K562 (cell line): ENCODE results near the gene ULK1. TPM values are rescaled to one million over a fixed set of nuclear protein-coding genes. Genes with fewer than 3 reads are reported as not detected.

Source experiments
- FOXO4 ChIP-seq: fragments of 450-650 bp; formaldehyde crosslinking; IDR thresholded peaks from 2 replicates; pipeline ENCODE4 v1.4.0; 2020; ENCODE audit warnings: mild to moderate bottlenecking, moderate library complexity
- HDAC1 ChIP-seq, 2 experiments: fragments of 450-650 bp; IDR thresholded peaks; 2 replicates each; pipeline ENCODE4 v1.6.1; 2016 to 2017; ENCODE audit warnings: inconsistent platforms in 1 of 2, mild to moderate bottlenecking in 1 of 2, moderate library complexity in 1 of 2
- MTA3 ChIP-seq: fragments of 450-650 bp; formaldehyde crosslinking; IDR thresholded peaks from 2 replicates; pipeline ENCODE4 v1.6.1; 2017; ENCODE audit warnings: mild to moderate bottlenecking, borderline replicate concordance
- NCOA1 ChIP-seq: fragments of 450-650 bp; IDR thresholded peaks from 2 replicates; pipeline ENCODE4 v1.6.1; 2016; ENCODE audit warnings: low read depth
- TBP ChIP-seq: optimal IDR thresholded peaks from 2 replicates; pipeline ENCODE3; 2011; ENCODE audit warnings: low read depth, low read length, improper control_type of control experiment
- ZBTB9 ChIP-seq: fragments of 450-650 bp; formaldehyde crosslinking; IDR thresholded peaks from 2 replicates; pipeline ENCODE4 v1.4.0; 2020; ENCODE audit warnings: mild to moderate bottlenecking, moderate library complexity
- ZNF253 ChIP-seq: fragments of 250-450 bp; sonication (Bioruptor Pico); conservative IDR thresholded peaks from 2 replicates; pipeline ENCODE4 v1.6.1; 2021; ENCODE audit warnings: mild to moderate bottlenecking
- ZNF407 ChIP-seq: fragments of 450-650 bp; IDR thresholded peaks from 2 replicates; pipeline ENCODE4 v1.6.1; 2016; ENCODE audit warnings: low read depth
- ZNF518B ChIP-seq: fragments of 250-450 bp; sonication (Bioruptor Pico); IDR thresholded peaks from 2 replicates; pipeline ENCODE4 v1.5.0; 2021; ENCODE audit warnings: mild to moderate bottlenecking, moderate library complexity
- ZNF780A ChIP-seq: fragments of 250-450 bp; sonication (Bioruptor Pico); IDR thresholded peaks from 2 replicates; pipeline ENCODE4 v1.5.0; 2021; ENCODE audit warnings: mild to moderate bottlenecking
- polyA plus RNA-seq, 8 experiments: library from polyadenylated mRNA; depleted of rRNA in 4 of 8; stranded (reverse) in 5 of 8; unstranded in 3 of 8; fragments of >200 nt; fragmentation: Nextera tagmentation in 2 of 8; fragmentation: Illumina TruSeq in 1 of 8; extraction: Ambion mirVana in 2 of 8; extraction: Trizol in 1 of 8; gene quantifications; 2 replicates each; pipeline versions ENCODE4 v1.2.1 to v1.2.3, GENCODE V29; 2011 to 2014; ENCODE audit warnings: inconsistent platforms in 1 of 8, missing spikeins in 1 of 8
- total RNA-seq, 7 experiments: library from RNA; depleted of rRNA in 6 of 7; stranded (reverse); fragments of >200 nt in 6 of 7; fragmentation: Illumina TruSeq in 2 of 7; extraction: Trizol in 2 of 7; gene quantifications; 2 replicates each; pipeline versions ENCODE4 v1.2.1 to v1.2.3, GENCODE V29; 2011 to 2021; ENCODE audit warnings: low replicate concordance in 1 of 7

ULK1 gene
- total and polyA plus RNA-seq, 9 of the 15 experiments (the other 6 are each of a cell fraction or from before 2014, with no cell fraction given): 0.15 to 29.4 (median 2.5) TPM

- no peak for TF ChIP-seq ZNF518B
- no peak for TF ChIP-seq ZNF780A
- TF ChIP-seq HDAC1 (IDR thresholded peaks at IDR 0.05): peak in 1 of 2 experiments; percentile 17; a peak in 1 of 4 replicates
- TF ChIP-seq ZNF253 (CRISPR knock-in tag): no peak
- TF ChIP-seq ZBTB9 (CRISPR knock-in tag): no peak
- TF ChIP-seq TBP: no peak
- TF ChIP-seq FOXO4 (CRISPR knock-in tag): no peak
- peak; percentile 48; the same call in 1 of the 2 replicates for TF ChIP-seq ZNF407
- TF ChIP-seq NCOA1: peak; percentile 33; the same call in 1 of the 2 replicates
- TF ChIP-seq MTA3: no peak
Measured at GRCh38 chr12:131928080-131928710, 33.8 kb downstream of the ULK1 start (continued).
